ENCODE data around the gene MCM6. TPM values are rescaled to one million over a fixed set of nuclear protein-coding genes. Genes with fewer than 3 reads are reported as not detected.

MCM6 gene
- total RNA-seq, 1 experiment from 2014 or later = 13.5 TPM

DNA sequence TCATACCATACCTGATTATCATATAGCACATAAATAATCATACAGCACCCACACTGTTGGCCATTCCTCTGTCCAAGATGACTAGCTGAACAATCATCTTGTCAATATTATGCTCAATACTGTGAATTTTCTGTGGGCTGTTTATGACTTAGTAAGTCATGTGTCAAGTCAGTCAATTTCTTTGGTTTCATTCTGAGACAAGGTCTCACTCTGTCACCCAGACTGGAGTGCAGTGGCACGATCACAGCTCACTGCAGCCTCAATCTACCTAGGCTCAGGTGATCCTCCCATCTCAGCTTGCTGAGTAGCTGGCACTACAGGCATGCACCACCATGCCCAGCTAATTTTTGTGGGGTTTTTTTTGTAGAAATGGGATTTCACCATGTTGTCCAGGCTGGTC lies 5.7 kb downstream of the MCM6 start:
- Mint-ChIP-seq H3K4me3 (ENCODE audit: unreplicated experiment) (no peak overlapping the region), H3K27ac (ENCODE audit: low read depth, unreplicated experiment) (no peak overlapping the region), H3K36me3 (ENCODE audit: insufficient read depth, unreplicated experiment) (peaks cover 45% of the 10 kb centered on the region), H3K27me3 (ENCODE audit: insufficient read depth, unreplicated experiment) (no peaks in the 10 kb centered on the region), H3K4me1 (ENCODE audit: insufficient read depth, unreplicated experiment) (peaks cover 19% of the 10 kb centered on the region), H3K9me3 (ENCODE audit: unreplicated experiment) (no peaks in the 10 kb centered on the region)
- TF ChIP-seq, protein P1, sequence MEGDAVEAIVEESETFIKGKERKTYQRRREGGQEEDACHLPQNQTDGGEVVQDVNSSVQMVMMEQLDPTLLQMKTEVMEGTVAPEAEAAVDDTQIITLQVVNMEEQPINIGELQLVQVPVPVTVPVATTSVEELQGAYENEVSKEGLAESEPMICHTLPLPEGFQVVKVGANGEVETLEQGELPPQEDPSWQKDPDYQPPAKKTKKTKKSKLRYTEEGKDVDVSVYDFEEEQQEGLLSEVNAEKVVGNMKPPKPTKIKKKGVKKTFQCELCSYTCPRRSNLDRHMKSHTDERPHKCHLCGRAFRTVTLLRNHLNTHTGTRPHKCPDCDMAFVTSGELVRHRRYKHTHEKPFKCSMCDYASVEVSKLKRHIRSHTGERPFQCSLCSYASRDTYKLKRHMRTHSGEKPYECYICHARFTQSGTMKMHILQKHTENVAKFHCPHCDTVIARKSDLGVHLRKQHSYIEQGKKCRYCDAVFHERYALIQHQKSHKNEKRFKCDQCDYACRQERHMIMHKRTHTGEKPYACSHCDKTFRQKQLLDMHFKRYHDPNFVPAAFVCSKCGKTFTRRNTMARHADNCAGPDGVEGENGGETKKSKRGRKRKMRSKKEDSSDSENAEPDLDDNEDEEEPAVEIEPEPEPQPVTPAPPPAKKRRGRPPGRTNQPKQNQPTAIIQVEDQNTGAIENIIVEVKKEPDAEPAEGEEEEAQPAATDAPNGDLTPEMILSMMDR (IDR thresholded peaks at IDR 0.05; ENCODE audit: unreplicated experiment) = no peak
- intact Hi-C loops (cut with micrococcal nuclease) = no loop called here
- no TSS peak for BruUV-seq (replicated peaks)
- no peak for DNase-seq (ENCODE audit: unreplicated experiment)
- ChIA-PET CTCF (interaction anchor here (0.8 kb wide), 2 partner anchors 866 to 1968 kb away, joined by 3 read pairs; no protein-coding TSS in a partner anchor), POLR2A (interaction anchor here (0.7 to 1.1 kb wide), 2 partner anchors 22 to 128 kb away, joined by 3 to 4 read pairs; no protein-coding TSS in a partner anchor)

DNA sequence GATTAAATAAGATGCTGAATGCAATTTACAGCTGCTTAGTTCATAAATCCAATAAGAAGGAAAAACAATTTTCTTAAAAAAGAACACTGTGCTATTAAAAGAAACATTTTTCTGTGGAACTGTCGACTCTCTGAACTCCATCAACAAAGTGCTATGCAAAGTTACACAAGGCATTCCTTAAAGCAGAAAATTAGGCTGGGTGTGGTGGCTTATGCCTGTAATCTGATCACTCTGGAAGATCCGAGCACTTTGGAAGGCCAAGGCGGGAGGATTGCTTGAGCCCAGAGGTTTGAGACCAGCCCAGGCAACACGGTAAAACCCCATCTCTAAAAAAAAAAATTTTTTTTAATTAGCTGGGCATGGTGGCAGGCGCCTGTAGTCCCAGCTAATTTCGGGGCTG lies 13.0 kb downstream of the MCM6 start:
- Mint-ChIP-seq H3K36me3 (ENCODE audit: insufficient read depth, unreplicated experiment) (peaks cover 40% of the 10 kb centered on the region), H3K9me3 (ENCODE audit: unreplicated experiment) (no peaks in the 10 kb centered on the region), H3K27me3 (ENCODE audit: insufficient read depth, unreplicated experiment) (no peaks in the 10 kb centered on the region), H3K27ac (ENCODE audit: low read depth, unreplicated experiment) (no peak overlapping the region), H3K4me1 (ENCODE audit: insufficient read depth, unreplicated experiment) (no peaks in the 10 kb centered on the region), H3K4me3 (ENCODE audit: unreplicated experiment) (no peak overlapping the region)
- CTCF ChIA-PET = interaction anchor here (1.0 kb wide), 1 partner anchor 65 kb away, joined by 4 read pairs; no protein-coding TSS in a partner anchor
- TF ChIP-seq, protein P1 (IDR thresholded peaks at IDR 0.05; ENCODE audit: unreplicated experiment) = no peak
- intact Hi-C loops (cut with micrococcal nuclease) = no loop called here
- BruUV-seq (replicated peaks) = no TSS peak
- POLR2A ChIA-PET = no interaction called here
- DNase-seq (ENCODE audit: unreplicated experiment) = no peak

DNA sequence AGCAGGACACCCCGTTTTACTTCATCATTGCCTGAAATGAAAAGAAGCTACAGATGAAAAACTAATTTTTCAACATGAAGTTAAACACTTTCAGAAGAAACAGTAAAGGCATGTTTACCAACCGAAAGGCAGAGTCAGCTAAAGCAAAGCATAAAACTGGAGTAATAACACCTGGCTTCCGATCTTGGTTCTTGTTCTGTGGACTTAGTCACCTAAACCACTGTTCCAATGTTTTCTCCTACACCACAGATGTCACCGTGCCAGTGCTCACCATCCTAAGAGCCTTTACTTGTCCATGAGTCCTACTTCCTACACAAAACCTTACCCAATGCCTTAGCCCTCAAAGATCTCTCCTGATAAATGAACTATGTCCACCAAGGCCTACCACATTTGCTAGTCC lies 13.5 kb downstream of the MCM6 start:
- DNase-seq (ENCODE audit: unreplicated experiment) = no peak
- Mint-ChIP-seq H3K27me3 (ENCODE audit: insufficient read depth, unreplicated experiment) (no peaks in the 10 kb centered on the region), H3K4me3 (ENCODE audit: unreplicated experiment) (no peak overlapping the region), H3K4me1 (ENCODE audit: insufficient read depth, unreplicated experiment) (no peaks in the 10 kb centered on the region), H3K27ac (ENCODE audit: low read depth, unreplicated experiment) (no peak overlapping the region), H3K9me3 (ENCODE audit: unreplicated experiment) (no peaks in the 10 kb centered on the region), H3K36me3 (ENCODE audit: insufficient read depth, unreplicated experiment) (peaks cover 40% of the 10 kb centered on the region)
- POLR2A ChIA-PET = no interaction called here
- TF ChIP-seq, protein P1 (IDR thresholded peaks at IDR 0.05; ENCODE audit: unreplicated experiment) = no peak
- no TSS peak for BruUV-seq (replicated peaks)
- CTCF ChIA-PET = interaction anchor here (0.6 kb wide), 1 partner anchor 522 kb away, joined by 3 read pairs; no protein-coding TSS in a partner anchor
- intact Hi-C loops (cut with micrococcal nuclease) = no loop called here

DNA sequence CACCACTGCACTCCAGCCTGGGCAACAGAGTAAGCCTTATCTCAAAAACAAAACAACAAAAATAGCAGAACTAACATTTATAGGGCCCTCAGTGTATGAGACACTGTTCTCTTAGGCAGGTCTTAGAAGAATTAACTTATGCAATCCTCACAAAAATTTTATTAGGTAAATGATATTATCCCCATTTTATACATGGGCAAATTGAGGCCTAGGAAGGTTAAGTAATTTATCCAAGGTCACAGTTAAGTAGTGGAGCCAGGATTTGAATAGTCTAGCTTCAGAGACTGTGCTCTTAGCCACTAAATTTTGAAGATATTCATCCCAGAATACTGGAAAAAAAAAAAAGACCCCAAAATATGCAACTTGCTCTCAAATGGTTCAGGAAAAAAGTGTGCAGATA lies 22.8 kb downstream of the MCM6 start:
- Mint-ChIP-seq H3K9me3 (ENCODE audit: unreplicated experiment) (no peaks in the 10 kb centered on the region), H3K27ac (ENCODE audit: low read depth, unreplicated experiment) (no peak overlapping the region), H3K36me3 (ENCODE audit: insufficient read depth, unreplicated experiment) (peaks cover 65% of the 10 kb centered on the region), H3K27me3 (ENCODE audit: insufficient read depth, unreplicated experiment) (no peaks in the 10 kb centered on the region), H3K4me1 (ENCODE audit: insufficient read depth, unreplicated experiment) (no peaks in the 10 kb centered on the region), H3K4me3 (ENCODE audit: unreplicated experiment) (no peak overlapping the region)
- BruUV-seq (replicated peaks) = no TSS peak
- CTCF ChIA-PET = interaction anchor here (0.8 to 1.2 kb wide), 4 partner anchors 8 to 56 kb away, joined by 3 to 5 read pairs (median 4); no protein-coding TSS in a partner anchor
- intact Hi-C loops (cut with micrococcal nuclease) = no loop called here
- POLR2A ChIA-PET = no interaction called here
- no peak for DNase-seq (ENCODE audit: unreplicated experiment)
- TF ChIP-seq, protein P1 (IDR thresholded peaks at IDR 0.05; ENCODE audit: unreplicated experiment) = no peak

Data from MCF 10A (cell line).